ENCODE data around the gene PPARG.
"Not testable (repeated sequence)": the region's sequence is repeated elsewhere in the genome, so short reads cannot be mapped to it uniquely, and the experiment has no call there.

- TF ChIP-seq, protein P1, sequence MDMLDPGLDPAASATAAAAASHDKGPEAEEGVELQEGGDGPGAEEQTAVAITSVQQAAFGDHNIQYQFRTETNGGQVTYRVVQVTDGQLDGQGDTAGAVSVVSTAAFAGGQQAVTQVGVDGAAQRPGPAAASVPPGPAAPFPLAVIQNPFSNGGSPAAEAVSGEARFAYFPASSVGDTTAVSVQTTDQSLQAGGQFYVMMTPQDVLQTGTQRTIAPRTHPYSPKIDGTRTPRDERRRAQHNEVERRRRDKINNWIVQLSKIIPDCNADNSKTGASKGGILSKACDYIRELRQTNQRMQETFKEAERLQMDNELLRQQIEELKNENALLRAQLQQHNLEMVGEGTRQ (IDR thresholded peaks at IDR 0.05; ENCODE audit: borderline replicate concordance, low read depth, low read length) = not testable (repeated sequence)
- TF ChIP-seq, protein P2, sequence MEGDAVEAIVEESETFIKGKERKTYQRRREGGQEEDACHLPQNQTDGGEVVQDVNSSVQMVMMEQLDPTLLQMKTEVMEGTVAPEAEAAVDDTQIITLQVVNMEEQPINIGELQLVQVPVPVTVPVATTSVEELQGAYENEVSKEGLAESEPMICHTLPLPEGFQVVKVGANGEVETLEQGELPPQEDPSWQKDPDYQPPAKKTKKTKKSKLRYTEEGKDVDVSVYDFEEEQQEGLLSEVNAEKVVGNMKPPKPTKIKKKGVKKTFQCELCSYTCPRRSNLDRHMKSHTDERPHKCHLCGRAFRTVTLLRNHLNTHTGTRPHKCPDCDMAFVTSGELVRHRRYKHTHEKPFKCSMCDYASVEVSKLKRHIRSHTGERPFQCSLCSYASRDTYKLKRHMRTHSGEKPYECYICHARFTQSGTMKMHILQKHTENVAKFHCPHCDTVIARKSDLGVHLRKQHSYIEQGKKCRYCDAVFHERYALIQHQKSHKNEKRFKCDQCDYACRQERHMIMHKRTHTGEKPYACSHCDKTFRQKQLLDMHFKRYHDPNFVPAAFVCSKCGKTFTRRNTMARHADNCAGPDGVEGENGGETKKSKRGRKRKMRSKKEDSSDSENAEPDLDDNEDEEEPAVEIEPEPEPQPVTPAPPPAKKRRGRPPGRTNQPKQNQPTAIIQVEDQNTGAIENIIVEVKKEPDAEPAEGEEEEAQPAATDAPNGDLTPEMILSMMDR (IDR thresholded peaks at IDR 0.05) = not testable (repeated sequence)
- not testable (repeated sequence) for TF ChIP-seq MEF2A (IDR thresholded peaks at IDR 0.05; ENCODE audit: borderline replicate concordance, low read depth); CHD2 (IDR thresholded peaks at IDR 0.05; ENCODE audit: low read length, partially characterized antibody); POLR2AphosphoS5 (IDR thresholded peaks at IDR 0.05; ENCODE audit: low read depth, low read length); FOSL2 (IDR thresholded peaks at IDR 0.05; ENCODE audit: borderline replicate concordance, low read depth); RXRA (IDR thresholded peaks at IDR 0.05; ENCODE audit: borderline replicate concordance, low read depth); MAX (IDR thresholded peaks at IDR 0.05; ENCODE audit: low read depth); RAD21 (IDR thresholded peaks at IDR 0.05; ENCODE audit: low read length); YY1 (IDR thresholded peaks at IDR 0.05; ENCODE audit: low read depth)
- TF ChIP-seq, protein P3, sequence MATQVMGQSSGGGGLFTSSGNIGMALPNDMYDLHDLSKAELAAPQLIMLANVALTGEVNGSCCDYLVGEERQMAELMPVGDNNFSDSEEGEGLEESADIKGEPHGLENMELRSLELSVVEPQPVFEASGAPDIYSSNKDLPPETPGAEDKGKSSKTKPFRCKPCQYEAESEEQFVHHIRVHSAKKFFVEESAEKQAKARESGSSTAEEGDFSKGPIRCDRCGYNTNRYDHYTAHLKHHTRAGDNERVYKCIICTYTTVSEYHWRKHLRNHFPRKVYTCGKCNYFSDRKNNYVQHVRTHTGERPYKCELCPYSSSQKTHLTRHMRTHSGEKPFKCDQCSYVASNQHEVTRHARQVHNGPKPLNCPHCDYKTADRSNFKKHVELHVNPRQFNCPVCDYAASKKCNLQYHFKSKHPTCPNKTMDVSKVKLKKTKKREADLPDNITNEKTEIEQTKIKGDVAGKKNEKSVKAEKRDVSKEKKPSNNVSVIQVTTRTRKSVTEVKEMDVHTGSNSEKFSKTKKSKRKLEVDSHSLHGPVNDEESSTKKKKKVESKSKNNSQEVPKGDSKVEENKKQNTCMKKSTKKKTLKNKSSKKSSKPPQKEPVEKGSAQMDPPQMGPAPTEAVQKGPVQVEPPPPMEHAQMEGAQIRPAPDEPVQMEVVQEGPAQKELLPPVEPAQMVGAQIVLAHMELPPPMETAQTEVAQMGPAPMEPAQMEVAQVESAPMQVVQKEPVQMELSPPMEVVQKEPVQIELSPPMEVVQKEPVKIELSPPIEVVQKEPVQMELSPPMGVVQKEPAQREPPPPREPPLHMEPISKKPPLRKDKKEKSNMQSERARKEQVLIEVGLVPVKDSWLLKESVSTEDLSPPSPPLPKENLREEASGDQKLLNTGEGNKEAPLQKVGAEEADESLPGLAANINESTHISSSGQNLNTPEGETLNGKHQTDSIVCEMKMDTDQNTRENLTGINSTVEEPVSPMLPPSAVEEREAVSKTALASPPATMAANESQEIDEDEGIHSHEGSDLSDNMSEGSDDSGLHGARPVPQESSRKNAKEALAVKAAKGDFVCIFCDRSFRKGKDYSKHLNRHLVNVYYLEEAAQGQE (IDR thresholded peaks at IDR 0.05; ENCODE audit: low read depth, low read length) = not testable (repeated sequence)
Measured at GRCh38 chr3:12457380-12457779, 168.5 kb downstream of the PPARG start.

Measured in SK-N-SH (cell line).